ENCODE measurements around the gene TRAPPC6A. TPM values are rescaled to one million over a fixed set of nuclear protein-coding genes. Genes with fewer than 3 reads are reported as not detected.

The TRAPPC6A gene
- total RNA-seq, 4 donors from 2014 or later: 15.7 to 51.2 (median 29.7) TPM; not detected in 1

- no peak overlapping the region for H3K27ac ChIP-seq
- in situ Hi-C loops (cut with MboI; ENCODE audit: low pct_ligation_motif_present in 1 of 4, low pct_unique_long_range_greater_than_20kb in 1 of 4, low sequenced_read_pairs in 3 of 4): no loop called here
- no peak overlapping the region for H3K4me3 ChIP-seq
- WGBS, 2 donors (ENCODE audit: low coverage in 1 of 2): 70 to 86% methylated on average over 13 to 18 of the region's 18 CpGs
- intact Hi-C loops (cut with DNase I; ENCODE audit: low total_unique reads): no loop called here
- TF ChIP-seq POLR2AphosphoS5 (IDR thresholded peaks at IDR 0.05) (no peak), CTCF (IDR thresholded peaks at IDR 0.05) (no peak), EP300 (IDR thresholded peaks at IDR 0.05; ENCODE audit: low read depth) (no peak), POLR2A (IDR thresholded peaks at IDR 0.05) (no peak)
- no peaks in the 10 kb centered on the region for H3K36me3 ChIP-seq
- no peaks in the 10 kb centered on the region for H3K9me3 ChIP-seq
- H3K4me1 ChIP-seq: peaks cover 0 to 3% (median 0%) of the 10 kb centered on the region in 4 donors
- no peak for DNase-seq
- peaks cover 84% of the 10 kb centered on the region for H3K27me3 ChIP-seq
These were observed 41.1 kb upstream of the TRAPPC6A start for GRCh38 chr19:45218911-45219743.

- H3K9me3 ChIP-seq: no peaks in the 10 kb centered on the region
- peaks cover 0 to 3% (median 0%) of the 10 kb centered on the region in 4 donors for H3K4me1 ChIP-seq
- no peak overlapping the region for H3K27ac ChIP-seq
- WGBS, 2 donors (ENCODE audit: low coverage in 1 of 2): 53 to 81% methylated on average over 2 to 4 of the region's 4 CpGs
- H3K4me3 ChIP-seq: no peak overlapping the region
- TF ChIP-seq POLR2AphosphoS5 (IDR thresholded peaks at IDR 0.05) (no peak), CTCF (IDR thresholded peaks at IDR 0.05) (no peak), EP300 (IDR thresholded peaks at IDR 0.05; ENCODE audit: low read depth) (no peak), POLR2A (IDR thresholded peaks at IDR 0.05) (no peak)
- no peak for DNase-seq
- H3K27me3 ChIP-seq: peaks cover 80% of the 10 kb centered on the region
- in situ Hi-C loops (cut with MboI; ENCODE audit: low pct_ligation_motif_present in 1 of 4, low pct_unique_long_range_greater_than_20kb in 1 of 4, low sequenced_read_pairs in 3 of 4): no loop called here
- intact Hi-C loops (cut with DNase I; ENCODE audit: low total_unique reads): no loop called here
- H3K36me3 ChIP-seq: no peaks in the 10 kb centered on the region
These were observed 40.4 kb upstream of the TRAPPC6A start for GRCh38 chr19:45218426-45218825.

- intact Hi-C loops (cut with DNase I; ENCODE audit: low total_unique reads) (no loop called here), in situ Hi-C loops (cut with MboI; ENCODE audit: low pct_ligation_motif_present in 1 of 4, low pct_unique_long_range_greater_than_20kb in 1 of 4, low sequenced_read_pairs in 3 of 4) (no loop called here)
- no peak for DNase-seq
- no peak overlapping the region for H3K27ac ChIP-seq
- peaks cover 75% of the 10 kb centered on the region for H3K27me3 ChIP-seq
- H3K4me1 ChIP-seq: peaks cover 0 to 3% (median 0%) of the 10 kb centered on the region in 4 donors
- no peak for TF ChIP-seq CTCF (IDR thresholded peaks at IDR 0.05)
- H3K36me3 ChIP-seq: no peaks in the 10 kb centered on the region
- H3K9me3 ChIP-seq: no peaks in the 10 kb centered on the region
- H3K4me3 ChIP-seq: no peak overlapping the region
- 38 to 57% methylated on average over 3 to 14 of the region's 14 CpGs for WGBS, 2 donors (ENCODE audit: low coverage in 1 of 2)
These were observed 39.9 kb upstream of the TRAPPC6A start for GRCh38 chr19:45217957-45218334.

GRCh38 chr19:45217193-45217956 lies 39.3 kb upstream of the TRAPPC6A start:
- no peak for DNase-seq
- H3K27ac ChIP-seq: no peak overlapping the region
- 23 to 44% methylated on average over 5 to 36 of the region's 46 CpGs for WGBS, 2 donors (ENCODE audit: low coverage in 1 of 2)
- intact Hi-C loops (cut with DNase I; ENCODE audit: low total_unique reads): no loop called here
- H3K4me1 ChIP-seq: peaks cover 0 to 3% (median 0%) of the 10 kb centered on the region in 4 donors
- in situ Hi-C loops (cut with MboI; ENCODE audit: low pct_ligation_motif_present in 1 of 4, low pct_unique_long_range_greater_than_20kb in 1 of 4, low sequenced_read_pairs in 3 of 4): no loop called here
- no peaks in the 10 kb centered on the region for H3K9me3 ChIP-seq
- H3K36me3 ChIP-seq: no peaks in the 10 kb centered on the region
- H3K4me3 ChIP-seq: no peak overlapping the region
- H3K27me3 ChIP-seq: peaks cover 74% of the 10 kb centered on the region
- no peak for TF ChIP-seq CTCF (IDR thresholded peaks at IDR 0.05)
- no peak for TF ChIP-seq POLR2AphosphoS5 (IDR thresholded peaks at IDR 0.05)
- TF ChIP-seq EP300 (IDR thresholded peaks at IDR 0.05; ENCODE audit: low read depth): no peak
- TF ChIP-seq POLR2A (IDR thresholded peaks at IDR 0.05): no peak

All from transverse colon (tissue), 4 donors.